ENCODE measurements around the gene ERCC6L2.

ERCC6L2 gene

DNA sequence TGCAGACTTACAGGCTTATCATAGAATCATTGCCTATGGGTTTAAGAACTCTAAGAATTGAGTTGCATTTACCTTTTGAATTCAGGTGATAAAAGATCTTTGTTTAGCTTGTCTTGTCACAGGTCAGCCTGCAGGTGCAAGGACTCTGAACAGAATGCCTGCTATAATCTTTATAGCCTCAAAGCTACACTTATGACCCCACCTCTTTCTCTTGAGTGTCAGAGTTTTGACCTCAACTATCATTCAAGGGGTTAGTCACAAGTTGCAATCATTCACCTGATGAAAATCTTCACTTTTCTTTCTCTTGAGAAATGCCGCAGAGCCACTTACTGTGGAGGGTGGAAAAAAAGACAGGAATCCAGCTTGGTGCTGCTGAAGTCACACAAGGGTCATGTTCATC, 49.5 kb downstream of the ERCC6L2 start:
- no peak overlapping the region for H3K4me3 Mint-ChIP-seq
- peaks cover 12% of the 10 kb centered on the region for H3K4me1 Mint-ChIP-seq (ENCODE audit: low read depth)
- no peak overlapping the region for H3K27ac Mint-ChIP-seq
- H3K9me3 Mint-ChIP-seq (ENCODE audit: low read depth): no peaks in the 10 kb centered on the region
- H3K36me3 Mint-ChIP-seq: peaks cover 27% of the 10 kb centered on the region
- H3K27me3 Mint-ChIP-seq: no peaks in the 10 kb centered on the region

DNA sequence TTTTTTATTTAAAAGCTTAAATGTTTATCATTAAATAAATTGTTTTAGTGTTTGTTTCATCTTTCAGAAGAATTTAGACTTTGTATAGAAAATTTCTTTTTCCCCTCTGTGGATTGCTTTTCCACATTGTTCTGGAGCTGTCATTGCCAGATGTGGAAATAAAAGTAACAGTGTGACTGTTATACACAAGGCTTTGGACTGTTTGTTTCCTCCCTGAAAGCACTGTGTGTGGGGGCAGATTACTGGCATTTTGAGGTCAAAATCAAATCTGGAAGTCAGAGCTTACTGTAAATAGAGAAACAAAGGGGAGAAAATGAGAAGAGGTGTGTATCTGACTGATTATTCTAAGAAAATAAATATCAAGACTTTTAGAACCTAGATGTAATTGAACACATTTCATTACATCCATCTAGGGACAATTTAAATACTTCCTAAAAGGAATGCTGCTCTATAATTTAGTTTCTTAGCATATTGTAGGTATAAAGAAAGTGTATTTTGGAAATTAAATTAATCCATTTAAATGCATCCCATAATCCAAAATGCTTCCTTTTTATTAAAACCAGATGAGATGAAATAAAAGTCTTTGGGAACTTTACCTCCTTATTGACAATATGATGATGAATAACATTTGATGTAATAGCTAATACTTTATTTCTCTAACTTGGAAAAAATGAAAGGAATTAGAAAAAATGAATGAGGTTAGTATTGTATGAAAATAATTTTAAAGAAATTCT, 51.9 kb downstream of the ERCC6L2 start:
- Mint-ChIP-seq H3K27me3 (no peaks in the 10 kb centered on the region), H3K36me3 (peaks cover 39% of the 10 kb centered on the region), H3K4me3 (no peak overlapping the region), H3K4me1 (ENCODE audit: low read depth) (peaks cover 12% of the 10 kb centered on the region), H3K9me3 (ENCODE audit: low read depth) (no peaks in the 10 kb centered on the region), H3K27ac (no peak overlapping the region)

DNA sequence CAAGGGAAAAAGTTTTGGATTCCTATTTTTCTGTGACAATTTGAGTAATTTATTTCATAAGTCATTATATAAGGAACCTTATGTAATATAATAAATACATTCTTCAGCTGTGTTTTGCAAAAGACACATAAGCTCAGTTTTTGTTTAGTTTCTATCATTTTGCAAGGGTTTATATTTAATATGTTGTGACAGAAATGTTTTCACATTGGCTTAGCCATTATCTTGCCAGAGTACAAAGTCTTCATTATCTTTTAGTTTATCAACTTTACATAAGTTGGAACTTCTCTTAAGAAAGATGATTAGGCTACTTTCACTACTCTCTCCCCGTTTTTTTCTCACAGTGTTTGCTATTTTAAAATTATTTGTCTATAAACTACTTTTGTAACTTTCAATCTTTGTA, 54.8 kb downstream of the ERCC6L2 start:
- no peaks in the 10 kb centered on the region for H3K27me3 Mint-ChIP-seq
- H3K27ac Mint-ChIP-seq: no peak overlapping the region
- peaks cover 48% of the 10 kb centered on the region for H3K36me3 Mint-ChIP-seq
- H3K9me3 Mint-ChIP-seq (ENCODE audit: low read depth): no peaks in the 10 kb centered on the region
- H3K4me3 Mint-ChIP-seq: no peak overlapping the region
- H3K4me1 Mint-ChIP-seq (ENCODE audit: low read depth): peaks cover 9% of the 10 kb centered on the region

DNA sequence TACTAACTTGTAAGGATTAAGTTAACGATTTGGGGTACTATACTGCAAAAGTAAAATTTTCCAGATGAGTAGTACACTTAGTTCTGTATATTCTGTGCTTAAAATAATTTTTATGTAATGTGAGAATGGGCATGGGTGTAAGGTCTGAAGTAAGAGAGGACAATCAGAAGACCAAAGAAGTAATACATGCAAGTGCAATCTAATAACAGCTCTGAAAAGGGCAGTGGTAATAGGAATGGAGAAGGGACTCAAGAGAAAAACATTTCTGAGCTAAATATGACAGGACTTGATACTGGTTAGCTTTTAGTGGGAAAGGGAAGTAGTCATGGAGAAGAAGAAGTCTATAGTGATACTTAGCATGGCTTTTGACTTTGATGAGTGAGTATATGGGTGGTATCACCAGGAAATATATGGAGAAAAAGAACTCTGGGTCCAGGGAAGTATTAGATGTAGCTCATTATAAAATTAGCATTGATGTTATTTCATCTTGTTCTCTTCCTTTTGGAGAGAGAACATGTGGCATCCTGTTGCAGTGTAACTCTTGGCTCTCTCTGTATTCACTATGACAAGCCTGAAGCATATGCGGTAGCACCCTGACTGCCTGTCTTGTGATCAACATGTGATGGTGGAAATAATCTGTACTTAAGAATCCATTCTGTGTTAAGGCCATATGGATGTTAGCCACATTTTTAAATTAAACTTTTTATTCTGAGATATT, 60.5 kb downstream of the ERCC6L2 start:
- Mint-ChIP-seq H3K9me3 (ENCODE audit: low read depth) (peaks cover 12% of the 10 kb centered on the region), H3K36me3 (peaks cover 60% of the 10 kb centered on the region), H3K4me1 (ENCODE audit: low read depth) (peaks cover 6% of the 10 kb centered on the region), H3K27me3 (no peaks in the 10 kb centered on the region), H3K4me3 (no peak overlapping the region), H3K27ac (no peak overlapping the region)

DNA sequence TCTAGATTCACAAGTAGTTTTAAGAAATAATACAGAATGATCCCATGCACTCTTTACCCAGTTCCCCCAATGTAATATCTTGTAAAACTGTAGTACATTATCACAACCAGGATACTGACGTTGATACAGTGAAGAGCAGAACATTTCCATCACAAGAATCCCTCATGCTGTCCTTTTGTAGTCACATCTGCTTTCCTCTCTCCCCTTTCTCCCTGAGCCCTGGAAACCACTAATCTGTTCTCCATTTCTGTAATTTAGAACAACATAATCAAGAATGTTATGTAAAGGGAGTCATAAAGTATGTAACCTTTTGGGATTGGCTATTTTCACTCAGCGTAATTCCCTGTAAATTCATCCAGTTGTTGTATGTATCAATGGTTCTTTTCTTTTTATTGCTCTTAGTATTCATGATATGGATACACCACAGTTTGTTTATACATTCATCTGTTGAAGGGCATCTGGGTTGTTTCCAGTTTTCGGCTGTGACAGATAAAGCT, 61.1 kb downstream of the ERCC6L2 start:
- Mint-ChIP-seq H3K4me1 (ENCODE audit: low read depth) (peaks cover 6% of the 10 kb centered on the region), H3K4me3 (no peak overlapping the region), H3K27ac (no peak overlapping the region), H3K9me3 (ENCODE audit: low read depth) (peaks cover 12% of the 10 kb centered on the region), H3K36me3 (peaks cover 58% of the 10 kb centered on the region), H3K27me3 (no peaks in the 10 kb centered on the region)

DNA sequence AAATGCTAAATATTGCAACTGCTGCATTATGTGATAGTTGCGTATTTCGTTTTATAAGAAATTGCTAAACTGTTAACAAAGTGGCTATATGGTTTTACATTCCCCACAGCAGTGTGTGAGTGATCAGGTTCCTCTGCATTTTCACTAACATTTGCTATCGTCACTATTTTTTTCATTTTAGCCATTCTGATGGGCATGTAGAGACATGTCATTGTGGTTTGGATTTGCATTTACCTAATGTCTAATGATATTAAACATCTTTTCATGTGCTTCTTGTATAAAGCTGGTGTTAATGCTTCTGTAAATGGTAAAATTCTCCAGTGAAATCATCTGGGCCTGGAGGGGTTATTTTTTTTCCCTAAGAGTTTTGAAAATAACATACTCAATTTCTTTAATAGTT, 61.6 kb downstream of the ERCC6L2 start:
- Mint-ChIP-seq H3K27me3 (no peaks in the 10 kb centered on the region), H3K36me3 (peaks cover 61% of the 10 kb centered on the region), H3K27ac (no peak overlapping the region)

DNA sequence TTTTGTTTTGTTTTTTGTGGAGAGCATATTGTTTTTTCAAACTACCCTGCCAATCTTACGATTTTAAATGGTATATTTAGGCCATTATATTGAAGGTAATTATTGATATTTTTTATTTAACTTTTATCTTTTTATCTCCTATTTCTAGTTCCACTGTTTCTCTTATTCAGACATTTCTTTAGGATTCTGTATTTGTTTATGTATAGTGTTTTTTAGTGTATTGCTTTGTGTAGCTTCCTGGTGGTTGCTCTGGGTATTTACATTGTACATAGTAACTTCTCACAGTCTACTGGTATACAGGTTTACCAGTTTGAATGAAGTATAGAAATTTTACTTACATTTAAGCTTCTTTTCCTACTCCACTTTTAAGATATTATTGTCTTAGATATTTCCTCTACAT, 63.2 kb downstream of the ERCC6L2 start:
- peaks cover 12% of the 10 kb centered on the region for H3K9me3 Mint-ChIP-seq (ENCODE audit: low read depth)
- H3K27ac Mint-ChIP-seq: no peak overlapping the region
- peaks cover 3% of the 10 kb centered on the region for H3K4me1 Mint-ChIP-seq (ENCODE audit: low read depth)
- no peaks in the 10 kb centered on the region for H3K27me3 Mint-ChIP-seq
- peaks cover 62% of the 10 kb centered on the region for H3K36me3 Mint-ChIP-seq
- no peak overlapping the region for H3K4me3 Mint-ChIP-seq

More for the DNA sequence above, 61.6 kb downstream of the ERCC6L2 start:
- Mint-ChIP-seq H3K4me3 (no peak overlapping the region), H3K9me3 (ENCODE audit: low read depth) (peaks cover 12% of the 10 kb centered on the region), H3K4me1 (ENCODE audit: low read depth) (peaks cover 6% of the 10 kb centered on the region)

DNA sequence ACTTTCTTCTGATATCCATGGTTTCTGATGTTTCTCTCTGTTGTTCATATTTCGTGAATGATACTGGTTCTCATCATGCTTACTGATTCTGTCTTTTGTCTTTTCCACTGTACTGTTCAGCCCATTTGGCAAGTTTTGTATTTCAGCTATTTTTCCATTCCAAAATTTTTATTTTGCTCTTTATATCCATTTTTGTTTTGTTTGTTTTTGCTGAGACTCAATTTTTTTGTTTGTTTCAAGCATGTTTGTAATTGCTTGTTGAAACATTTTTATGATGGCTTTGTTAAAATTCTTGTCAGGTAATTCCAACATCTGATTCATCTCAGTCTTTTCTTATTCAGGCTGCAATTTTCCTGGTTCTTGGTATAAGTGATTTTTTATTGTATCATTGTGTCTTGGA, 64.0 kb downstream of the ERCC6L2 start:
- Mint-ChIP-seq H3K4me3 (no peak overlapping the region), H3K4me1 (ENCODE audit: low read depth) (peaks cover 3% of the 10 kb centered on the region), H3K27me3 (no peaks in the 10 kb centered on the region), H3K9me3 (ENCODE audit: low read depth) (peaks cover 12% of the 10 kb centered on the region), H3K36me3 (peaks cover 66% of the 10 kb centered on the region), H3K27ac (no peak overlapping the region)

DNA sequence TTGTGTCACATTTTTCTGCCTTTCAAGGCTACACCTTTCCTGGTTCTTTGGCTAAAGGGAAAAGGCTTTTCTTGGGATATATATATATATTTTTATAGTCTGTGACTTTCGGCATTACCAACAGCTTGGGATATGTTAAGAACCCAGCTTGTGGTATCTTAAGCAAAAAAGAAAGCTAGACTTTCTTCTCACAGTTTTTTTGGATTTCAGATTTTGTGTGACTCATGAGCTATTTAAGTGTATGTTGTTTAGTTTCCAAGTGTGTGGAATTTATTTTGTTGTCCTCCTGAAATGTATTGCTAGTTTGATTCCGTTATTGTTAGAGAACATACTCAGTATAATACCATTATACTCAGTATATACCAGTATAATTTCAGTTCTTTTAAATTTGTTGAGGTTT, 64.8 kb downstream of the ERCC6L2 start:
- H3K4me1 Mint-ChIP-seq (ENCODE audit: low read depth): peaks cover 3% of the 10 kb centered on the region
- no peak overlapping the region for H3K27ac Mint-ChIP-seq
- H3K27me3 Mint-ChIP-seq: no peaks in the 10 kb centered on the region
- peaks cover 72% of the 10 kb centered on the region for H3K36me3 Mint-ChIP-seq
- no peak overlapping the region for H3K4me3 Mint-ChIP-seq
- peaks cover 12% of the 10 kb centered on the region for H3K9me3 Mint-ChIP-seq (ENCODE audit: low read depth)

DNA sequence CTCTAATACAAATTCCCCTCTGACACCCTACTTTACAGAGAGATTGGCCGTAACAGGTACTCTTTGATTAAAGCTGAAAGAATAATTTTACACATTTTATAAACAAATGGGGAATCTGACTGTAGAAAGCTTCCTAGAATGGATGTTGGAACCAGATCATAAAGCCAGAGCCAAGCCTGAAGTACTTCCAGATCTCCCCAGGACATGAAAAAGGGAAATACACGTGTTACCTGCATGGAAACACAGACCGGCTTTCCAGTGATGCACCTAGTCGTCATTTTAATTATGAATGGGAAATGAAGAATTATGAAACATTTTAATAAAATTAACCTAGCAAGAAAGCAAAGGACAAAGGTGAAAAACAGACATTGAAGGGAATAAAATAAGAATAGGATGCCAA, 66.5 kb downstream of the ERCC6L2 start:
- no peak overlapping the region for H3K4me3 Mint-ChIP-seq
- H3K9me3 Mint-ChIP-seq (ENCODE audit: low read depth): peaks cover 15% of the 10 kb centered on the region
- H3K4me1 Mint-ChIP-seq (ENCODE audit: low read depth): no peaks in the 10 kb centered on the region
- no peak overlapping the region for H3K27ac Mint-ChIP-seq
- H3K27me3 Mint-ChIP-seq: no peaks in the 10 kb centered on the region
- H3K36me3 Mint-ChIP-seq: peaks cover 70% of the 10 kb centered on the region

DNA sequence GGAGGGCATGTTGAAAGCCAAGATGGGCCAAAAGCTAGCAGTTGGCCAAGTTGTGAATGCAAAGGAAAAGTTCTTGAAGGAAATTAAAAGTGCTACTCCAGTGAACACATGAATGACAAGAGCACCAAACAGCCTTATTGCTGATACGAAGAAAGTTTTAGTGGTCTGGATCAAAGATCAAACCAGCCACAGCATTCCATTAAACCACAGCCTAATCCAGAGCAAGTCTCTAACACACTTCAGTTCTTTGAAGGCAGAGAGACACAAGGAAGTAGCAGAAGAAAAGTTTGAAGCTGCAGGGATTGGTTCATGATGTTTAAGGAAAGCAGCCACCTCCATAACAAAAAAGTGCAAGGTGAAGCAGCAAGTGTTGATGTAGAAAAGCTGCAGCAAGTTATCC, 71.6 kb downstream of the ERCC6L2 start:
- Mint-ChIP-seq H3K4me1 (ENCODE audit: low read depth) (peaks cover 23% of the 10 kb centered on the region), H3K27ac (no peak overlapping the region), H3K9me3 (ENCODE audit: low read depth) (peaks cover 12% of the 10 kb centered on the region), H3K36me3 (peaks cover 62% of the 10 kb centered on the region), H3K27me3 (no peaks in the 10 kb centered on the region), H3K4me3 (no peak overlapping the region)

DNA sequence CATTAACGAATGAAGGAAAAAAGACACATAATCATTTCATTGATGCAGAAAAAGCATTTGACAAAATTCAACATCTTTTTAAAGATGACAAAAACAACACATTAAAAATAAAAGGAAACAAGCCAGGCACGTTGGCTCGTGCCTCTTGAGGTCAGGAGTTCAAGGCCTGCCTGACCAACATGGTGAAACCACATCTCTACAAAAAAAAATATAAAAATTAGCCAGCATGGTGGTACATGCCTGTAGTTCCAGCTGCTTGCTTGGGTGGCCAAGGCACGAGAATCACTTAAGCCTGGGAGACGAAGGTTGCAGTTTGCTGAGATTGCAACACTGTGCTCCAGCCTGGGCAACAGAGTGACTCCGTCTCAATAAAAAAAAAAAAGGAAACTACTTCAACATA, 77.0 kb downstream of the ERCC6L2 start:
- Mint-ChIP-seq H3K9me3 (ENCODE audit: low read depth) (peaks cover 6% of the 10 kb centered on the region), H3K4me1 (ENCODE audit: low read depth) (peaks cover 23% of the 10 kb centered on the region), H3K27ac (no peak overlapping the region), H3K4me3 (no peak overlapping the region), H3K36me3 (peaks cover 44% of the 10 kb centered on the region), H3K27me3 (no peaks in the 10 kb centered on the region)

DNA sequence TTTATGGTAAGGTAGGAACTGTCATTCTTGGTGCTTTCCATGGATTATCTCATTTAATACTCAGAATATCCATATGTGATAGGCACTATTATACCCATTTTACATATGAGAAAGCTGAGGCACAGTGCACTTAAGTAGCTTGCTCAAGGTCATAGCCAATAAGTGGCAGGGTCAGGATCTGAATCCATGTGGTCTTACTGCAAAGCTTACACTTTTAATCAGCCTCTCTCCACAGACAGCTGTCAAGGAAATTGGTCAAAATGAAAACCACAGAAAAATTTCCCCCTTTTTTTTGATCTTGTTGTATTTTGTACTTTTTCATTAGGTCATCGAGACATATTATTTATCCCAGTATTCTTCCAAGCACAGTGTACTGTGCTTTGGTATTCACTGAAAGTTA, 78.5 kb downstream of the ERCC6L2 start:
- Mint-ChIP-seq H3K27me3 (no peaks in the 10 kb centered on the region), H3K36me3 (peaks cover 36% of the 10 kb centered on the region), H3K4me3 (no peak overlapping the region), H3K27ac (no peak overlapping the region), H3K9me3 (ENCODE audit: low read depth) (no peaks in the 10 kb centered on the region), H3K4me1 (ENCODE audit: low read depth) (peaks cover 18% of the 10 kb centered on the region)

DNA sequence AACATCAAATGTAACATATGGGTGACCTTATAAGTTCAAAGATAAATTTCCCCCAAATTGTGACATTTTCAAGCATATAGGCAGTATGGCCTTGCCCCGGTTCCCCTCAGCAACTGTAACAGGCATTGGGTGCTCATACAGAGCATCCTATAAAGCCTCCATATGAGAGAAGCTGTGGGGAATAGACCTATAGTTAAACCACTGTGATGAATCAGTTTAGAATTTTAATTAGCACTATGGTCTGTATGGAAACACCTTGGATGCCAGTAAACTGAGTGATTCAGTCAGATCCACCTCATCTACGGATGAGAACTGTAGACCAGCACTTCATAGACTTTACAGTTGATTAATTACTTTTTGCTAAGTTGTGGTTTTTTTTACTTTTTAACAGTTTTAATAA, 79.4 kb downstream of the ERCC6L2 start:
- peaks cover 14% of the 10 kb centered on the region for H3K4me1 Mint-ChIP-seq (ENCODE audit: low read depth)
- no peak overlapping the region for H3K27ac Mint-ChIP-seq
- H3K9me3 Mint-ChIP-seq (ENCODE audit: low read depth): no peaks in the 10 kb centered on the region
- no peak overlapping the region for H3K4me3 Mint-ChIP-seq
- H3K36me3 Mint-ChIP-seq: peaks cover 34% of the 10 kb centered on the region
- no peaks in the 10 kb centered on the region for H3K27me3 Mint-ChIP-seq

DNA sequence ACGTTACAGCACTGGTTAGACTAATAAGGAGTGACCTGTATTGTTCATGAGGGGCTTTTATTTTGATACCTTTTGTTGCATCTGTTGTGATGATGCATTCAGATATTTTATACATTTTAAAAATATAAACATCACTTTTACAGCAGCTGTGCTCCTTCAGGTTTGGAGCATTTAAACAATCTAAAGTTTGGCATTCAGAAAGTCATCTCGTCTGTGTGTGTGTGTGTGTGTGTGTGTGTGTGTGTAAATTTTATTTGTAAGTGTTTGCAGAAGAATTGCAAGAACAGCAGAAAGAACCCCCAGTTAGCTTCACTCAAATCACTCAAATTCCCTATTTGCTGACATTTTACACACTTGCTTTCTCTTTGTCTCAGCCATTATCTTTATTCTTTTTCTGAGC, 87.4 kb downstream of the ERCC6L2 start:
- H3K4me3 Mint-ChIP-seq: no peak overlapping the region
- H3K27ac Mint-ChIP-seq: no peak overlapping the region
- H3K36me3 Mint-ChIP-seq: peaks cover 22% of the 10 kb centered on the region
- H3K4me1 Mint-ChIP-seq (ENCODE audit: low read depth): peaks cover 2% of the 10 kb centered on the region
- H3K9me3 Mint-ChIP-seq (ENCODE audit: low read depth): peaks cover 13% of the 10 kb centered on the region
- no peaks in the 10 kb centered on the region for H3K27me3 Mint-ChIP-seq
